Muscle of leg (tissue), 9 donors: ENCODE results near the gene EMP1. TPM values are rescaled to one million over a fixed set of nuclear protein-coding genes. Genes with fewer than 3 reads are reported as not detected.

Experiments used
- polyA plus RNA-seq, 8 donors: library from polyadenylated mRNA; unstranded; fragments of 120-200 nt; gene quantifications; one replicate each; pipeline versions ENCODE4 v1.2.1 to v1.2.3, GENCODE V29; 2013; ENCODE audit warnings: inconsistent platforms in 1 of 8, low replicate concordance in 1 of 8; ENCODE audit not compliant: insufficient read length in 8 of 8, insufficient read depth in 1 of 8
- total RNA-seq: library from RNA; stranded (reverse); fragments of 120-200 nt; gene quantifications from one replicate; pipeline ENCODE4 v1.2.4, GENCODE V29; 2013

Gene EMP1
- total and polyA plus RNA-seq, 9 donors: 70.0 to 221 (median 123) TPM

Other genes starting within 250 kb of the EMP1 start
- gene GPRC5D, start 244.6 kb upstream of the EMP1 start, total RNA-seq: not detected
- under 1 TPM in 7 of 8 donors, not detected in 1; 0.21 to 0.81 (median 0.40) TPM for gene GPRC5D, start 244.6 kb upstream of the EMP1 start, polyA plus RNA-seq
- gene HEBP1, start 196.5 kb upstream of the EMP1 start, total RNA-seq: 13.9 TPM
- gene HEBP1, start 196.5 kb upstream of the EMP1 start, polyA plus RNA-seq: 10 to 100 TPM; 39.0 to 63.2 (median 47.7) TPM
- gene FAM234B, start 152.3 kb upstream of the EMP1 start, total RNA-seq: 5.1 TPM
- 1 to 10 TPM; 2.8 to 7.2 (median 4.8) TPM for gene FAM234B, start 152.3 kb upstream of the EMP1 start, polyA plus RNA-seq
- gene GSG1, start 93.1 kb upstream of the EMP1 start, total RNA-seq: 6.3 TPM
- 10 to 100 TPM in 5 of 8 donors, 1 to 10 TPM in 3; 5.5 to 23.3 (median 11.3) TPM for gene GSG1, start 93.1 kb upstream of the EMP1 start, polyA plus RNA-seq